AG10803 (cell line): ENCODE measurements around the gene FAM24B.

ENCODE experiments used
- DNase-seq: peaks from one replicate; pipeline ENCODE4 v3.0.0; 2010; ENCODE audit warnings: low read depth
- H3K4me3 ChIP-seq: 2 replicates; pipeline ENCODE4 v1.5.1; 2011; ENCODE audit warnings: mild to moderate bottlenecking, low read length, control low read depth
- TF ChIP-seq, protein P1 (sequence below): conservative IDR thresholded peaks from 2 replicates; pipeline ENCODE4 v1.5.1; 2011; ENCODE audit warnings: mild to moderate bottlenecking, low read length, control low read depth, inconsistent platforms

Gene FAM24B

DNA sequence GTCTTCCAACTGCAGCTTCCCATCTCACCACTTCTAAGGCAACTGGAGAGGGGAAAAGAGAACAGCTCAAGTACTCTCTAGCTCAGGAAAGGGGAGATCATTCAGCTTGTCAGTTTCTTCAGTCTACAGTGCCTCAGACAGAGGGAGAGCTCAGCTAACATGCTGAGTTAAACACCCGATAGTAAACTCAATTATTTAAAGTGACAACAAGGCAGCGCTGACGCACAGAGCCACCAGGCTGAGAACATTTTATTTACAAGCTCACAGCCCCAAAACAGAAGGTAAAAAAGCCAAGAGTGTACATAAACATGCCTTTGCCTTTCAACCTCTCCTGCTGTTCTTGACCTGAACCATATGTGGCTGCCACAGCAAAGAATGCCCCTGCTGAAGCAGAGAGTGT, 23.6 kb downstream of the FAM24B start:
- TF ChIP-seq, protein P1, sequence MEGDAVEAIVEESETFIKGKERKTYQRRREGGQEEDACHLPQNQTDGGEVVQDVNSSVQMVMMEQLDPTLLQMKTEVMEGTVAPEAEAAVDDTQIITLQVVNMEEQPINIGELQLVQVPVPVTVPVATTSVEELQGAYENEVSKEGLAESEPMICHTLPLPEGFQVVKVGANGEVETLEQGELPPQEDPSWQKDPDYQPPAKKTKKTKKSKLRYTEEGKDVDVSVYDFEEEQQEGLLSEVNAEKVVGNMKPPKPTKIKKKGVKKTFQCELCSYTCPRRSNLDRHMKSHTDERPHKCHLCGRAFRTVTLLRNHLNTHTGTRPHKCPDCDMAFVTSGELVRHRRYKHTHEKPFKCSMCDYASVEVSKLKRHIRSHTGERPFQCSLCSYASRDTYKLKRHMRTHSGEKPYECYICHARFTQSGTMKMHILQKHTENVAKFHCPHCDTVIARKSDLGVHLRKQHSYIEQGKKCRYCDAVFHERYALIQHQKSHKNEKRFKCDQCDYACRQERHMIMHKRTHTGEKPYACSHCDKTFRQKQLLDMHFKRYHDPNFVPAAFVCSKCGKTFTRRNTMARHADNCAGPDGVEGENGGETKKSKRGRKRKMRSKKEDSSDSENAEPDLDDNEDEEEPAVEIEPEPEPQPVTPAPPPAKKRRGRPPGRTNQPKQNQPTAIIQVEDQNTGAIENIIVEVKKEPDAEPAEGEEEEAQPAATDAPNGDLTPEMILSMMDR = no peak
- no peak for DNase-seq

DNA sequence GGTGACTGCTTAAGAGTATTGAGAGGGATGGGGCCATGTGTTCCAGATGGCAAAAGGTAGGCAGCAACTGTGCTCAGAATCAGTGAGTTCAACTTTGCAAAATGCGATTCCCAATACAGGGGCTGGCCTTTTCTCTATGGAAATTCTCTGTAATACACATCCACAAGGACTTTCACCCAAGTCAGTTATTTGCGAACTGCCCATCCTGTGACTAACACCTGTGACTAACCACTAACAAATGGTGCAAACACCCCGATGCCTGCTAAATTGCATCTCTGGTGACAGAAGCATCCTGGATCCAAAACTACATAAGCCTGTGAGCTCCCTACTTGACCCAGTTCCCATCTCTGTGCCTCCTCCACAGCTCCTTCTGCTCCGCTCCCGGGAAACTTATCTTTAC, 24.7 kb downstream of the FAM24B start:
- H3K4me3 ChIP-seq = no peak overlapping the region
- TF ChIP-seq, protein P1 = no peak
- DNase-seq = peak; percentile 88

More for the DNA sequence above, 23.6 kb downstream of the FAM24B start:
- H3K4me3 ChIP-seq = no peak overlapping the region

DNA sequence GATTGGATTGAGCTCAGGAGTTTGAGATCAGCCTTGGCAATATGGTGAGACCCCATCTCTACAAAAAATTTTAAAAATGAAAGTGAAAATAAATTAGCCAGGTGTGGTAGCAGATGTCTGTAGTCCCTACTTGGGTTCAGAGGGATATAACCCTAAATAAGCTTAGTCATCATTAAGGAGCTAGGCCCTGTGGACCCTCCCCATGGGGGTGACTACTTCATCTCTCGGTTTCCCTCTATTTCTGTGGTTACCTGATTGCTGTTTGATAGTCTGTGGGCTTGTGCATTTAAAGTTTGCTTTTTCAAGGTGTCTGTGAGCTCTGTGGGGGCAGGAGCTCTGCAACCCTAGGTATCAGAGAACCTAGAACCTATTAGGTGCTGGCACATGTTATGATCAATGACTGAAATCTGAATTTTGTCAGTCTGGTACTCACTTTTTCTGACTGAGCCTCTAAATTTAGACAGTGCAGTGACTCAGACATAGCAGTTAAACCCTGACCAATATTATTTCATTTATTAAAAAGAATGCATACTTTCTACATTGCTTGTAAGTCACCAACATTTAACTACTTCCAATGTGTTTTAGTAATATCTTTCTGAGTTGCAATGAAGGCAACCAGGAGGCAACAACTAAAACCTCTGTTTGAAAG, 25.6 kb downstream of the FAM24B start:
- TF ChIP-seq, protein P1 = no peak
- DNase-seq = peak; percentile 61
- no peak overlapping the region for H3K4me3 ChIP-seq

DNA sequence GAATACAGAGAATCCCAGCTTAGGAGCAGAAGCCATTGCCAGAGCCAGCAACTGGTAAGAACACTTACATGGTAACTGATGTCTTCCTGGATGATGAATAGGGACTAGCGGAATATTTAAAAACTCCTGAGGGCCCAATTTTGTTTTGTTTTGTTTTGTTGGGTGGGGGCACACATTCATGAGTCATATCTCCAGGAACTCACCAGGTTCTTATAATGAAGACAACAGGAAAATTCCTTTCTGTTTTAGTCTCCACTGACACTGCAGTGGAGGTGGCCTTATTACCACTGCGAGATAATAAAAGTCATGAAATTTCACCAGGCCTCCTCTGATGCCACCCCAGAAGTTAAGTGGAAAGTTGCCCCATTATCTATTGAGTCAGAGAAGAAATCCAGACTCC, 27.1 kb downstream of the FAM24B start:
- TF ChIP-seq, protein P1 = no peak
- DNase-seq = peak; percentile 23
- no peak overlapping the region for H3K4me3 ChIP-seq

DNA sequence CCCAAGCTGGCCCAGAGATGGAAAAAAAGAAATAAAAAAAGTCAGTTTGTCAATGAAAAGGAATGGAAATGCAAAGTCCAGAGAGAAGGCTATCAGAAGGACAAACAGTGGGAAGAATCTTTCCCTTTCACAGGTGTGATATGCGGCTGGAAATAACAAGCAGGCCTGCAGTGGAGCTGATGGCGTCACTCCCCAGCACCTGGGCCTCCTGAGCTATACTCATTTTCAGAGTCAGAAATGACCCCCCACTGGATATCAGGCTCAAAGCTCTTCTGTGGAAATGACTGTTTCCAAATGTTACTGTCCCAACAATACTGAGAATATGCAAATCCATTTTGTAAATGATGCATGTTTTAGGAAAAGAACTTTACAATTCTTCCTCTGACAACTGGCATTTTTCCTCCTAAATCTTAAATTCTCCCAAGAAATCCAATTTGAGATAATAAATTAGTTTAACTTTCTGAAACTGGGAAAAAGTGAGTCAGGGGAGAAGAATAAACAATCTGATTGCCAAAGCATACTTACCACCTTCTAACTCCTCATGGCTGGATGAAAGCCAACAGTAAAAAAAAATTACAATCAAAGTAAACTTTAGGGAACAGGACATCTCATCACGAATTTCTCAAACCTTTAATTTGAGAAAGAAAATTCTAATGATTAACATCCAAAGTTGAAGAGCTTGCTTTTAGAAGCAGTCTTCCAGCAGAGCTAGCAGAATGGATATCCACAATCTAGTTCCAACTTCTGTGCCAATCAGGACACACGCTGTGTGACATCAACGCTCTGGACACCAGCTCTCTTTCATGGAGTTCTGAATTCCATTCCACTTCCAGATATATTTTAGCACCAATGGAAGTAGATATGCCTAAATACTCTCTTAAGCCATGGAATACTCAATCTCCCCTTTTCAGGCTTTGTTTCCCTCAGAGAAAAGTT, 28.4 kb downstream of the FAM24B start:
- no peak for DNase-seq
- TF ChIP-seq, protein P1 = no peak
- no peak overlapping the region for H3K4me3 ChIP-seq

DNA sequence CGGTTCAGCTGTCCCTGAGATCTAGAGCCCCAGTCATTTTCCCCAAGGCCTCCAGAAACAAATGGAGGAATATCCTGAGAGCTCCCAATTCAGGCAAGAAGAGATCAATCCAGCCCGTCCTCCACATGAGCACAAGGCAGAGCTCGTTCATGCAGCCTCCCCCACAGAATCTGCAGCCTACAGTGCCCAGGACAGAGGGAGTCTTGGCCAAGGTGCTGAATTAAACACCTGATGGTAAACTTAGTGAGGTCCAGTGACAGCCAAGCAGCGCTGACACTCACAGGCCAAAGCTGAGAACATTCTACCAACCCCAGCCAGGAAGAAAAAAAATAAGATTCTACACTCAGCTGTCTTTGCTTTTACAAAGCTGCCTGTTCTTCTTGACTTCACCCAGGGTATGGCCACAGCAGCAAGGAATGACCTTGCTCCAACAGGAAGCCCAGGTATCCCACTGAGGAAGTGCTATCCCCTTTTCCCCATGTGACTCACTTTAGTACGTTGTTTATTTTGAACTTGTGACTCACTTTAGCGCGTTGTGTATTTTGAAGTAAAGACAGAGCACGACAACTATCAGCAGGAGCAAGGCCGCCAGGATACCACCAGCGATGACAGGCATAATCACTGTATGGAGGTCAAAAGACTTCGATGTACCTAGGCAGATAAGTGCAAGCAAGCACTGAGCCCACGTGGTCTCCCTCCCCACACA, 29.3 kb downstream of the FAM24B start:
- no peak overlapping the region for H3K4me3 ChIP-seq
- TF ChIP-seq, protein P1 = no peak
- DNase-seq = no peak
